Activated B cell treated with CpG ODN at 0.5 μM for 24 hours (primary cell): ENCODE data around the gene HSD3B2. TPM values are rescaled to one million over a fixed set of nuclear protein-coding genes. Genes with fewer than 3 reads are reported as not detected.

Experiments used
- ATAC-seq: fragments of 200-7000 bp; cut with Tn5 transposase; one replicate; pipeline ENCODE4 v1.10.0; 2021; ENCODE audit warnings: low read depth, mild to moderate bottlenecking, moderate library complexity
- CTCF ChIA-PET: fragments of 350-600 bp; sonication (Branson Sonifier 250); formaldehyde crosslinking; loops from one replicate; lab custom pipeline; 2021; ENCODE audit warnings: antibody characterized with exemption; lab: Charles Lee
- POLR2A ChIA-PET: fragments of 350-600 bp; sonication (Branson Sonifier 250); formaldehyde crosslinking; loops from one replicate; lab custom pipeline; 2021; ENCODE audit warnings: antibody characterized with exemption; lab: Charles Lee
- DNase-seq: peaks from one replicate; pipeline ENCODE4 v3.0.0; 2022
- H3K27ac Mint-ChIP-seq: one replicate; pipeline ENCODE4 v1.8.0; 2020; ENCODE audit warnings: mixed read lengths
- H3K27me3 Mint-ChIP-seq: one replicate; pipeline ENCODE4 v1.8.0; 2021; ENCODE audit warnings: mixed read lengths
- H3K36me3 Mint-ChIP-seq: one replicate; pipeline ENCODE4 v1.8.0; 2021; ENCODE audit warnings: low read depth, mixed read lengths
- H3K4me1 Mint-ChIP-seq: one replicate; pipeline ENCODE4 v1.8.0; 2021; ENCODE audit warnings: mixed read lengths
- H3K4me3 Mint-ChIP-seq: one replicate; pipeline ENCODE4 v1.8.0; 2020; ENCODE audit warnings: mild to moderate bottlenecking, mixed read lengths
- H3K9me3 Mint-ChIP-seq: one replicate; pipeline ENCODE4 v1.8.0; 2020; ENCODE audit warnings: mixed read lengths
- intact Hi-C: fragments of 100-400 bp; cut with micrococcal nuclease; formaldehyde crosslinking; loops from one replicate; pipeline ENCODE4 v1.15.1; 2024
- total RNA-seq: library from RNA; stranded (reverse); gene quantifications from 2 replicates; pipeline ENCODE4 v1.2.3, GENCODE V29; 2022
- TF ChIP-seq, protein P1 (sequence below): fragments of 200-600 bp; IDR thresholded peaks from one replicate; pipeline ENCODE4 v1.8.0; 2022; ENCODE audit warnings: antibody characterized with exemption, mild to moderate bottlenecking

HSD3B2 gene
- total RNA-seq, 1 donor from 2014 or later: not detected

GRCh38 chr1:119435052-119435451 is 20.1 kb downstream of the HSD3B2 start:
- intact Hi-C loops: no loop called here
- ATAC-seq (no peak), DNase-seq (no peak)
- Mint-ChIP-seq H3K4me3 (no peak overlapping the region), H3K27me3 (peaks cover 15% of the 10 kb centered on the region), H3K27ac (no peak overlapping the region), H3K4me1 (no peaks in the 10 kb centered on the region), H3K9me3 (no peaks in the 10 kb centered on the region), H3K36me3 (no peaks in the 10 kb centered on the region)
- TF ChIP-seq, protein P1, sequence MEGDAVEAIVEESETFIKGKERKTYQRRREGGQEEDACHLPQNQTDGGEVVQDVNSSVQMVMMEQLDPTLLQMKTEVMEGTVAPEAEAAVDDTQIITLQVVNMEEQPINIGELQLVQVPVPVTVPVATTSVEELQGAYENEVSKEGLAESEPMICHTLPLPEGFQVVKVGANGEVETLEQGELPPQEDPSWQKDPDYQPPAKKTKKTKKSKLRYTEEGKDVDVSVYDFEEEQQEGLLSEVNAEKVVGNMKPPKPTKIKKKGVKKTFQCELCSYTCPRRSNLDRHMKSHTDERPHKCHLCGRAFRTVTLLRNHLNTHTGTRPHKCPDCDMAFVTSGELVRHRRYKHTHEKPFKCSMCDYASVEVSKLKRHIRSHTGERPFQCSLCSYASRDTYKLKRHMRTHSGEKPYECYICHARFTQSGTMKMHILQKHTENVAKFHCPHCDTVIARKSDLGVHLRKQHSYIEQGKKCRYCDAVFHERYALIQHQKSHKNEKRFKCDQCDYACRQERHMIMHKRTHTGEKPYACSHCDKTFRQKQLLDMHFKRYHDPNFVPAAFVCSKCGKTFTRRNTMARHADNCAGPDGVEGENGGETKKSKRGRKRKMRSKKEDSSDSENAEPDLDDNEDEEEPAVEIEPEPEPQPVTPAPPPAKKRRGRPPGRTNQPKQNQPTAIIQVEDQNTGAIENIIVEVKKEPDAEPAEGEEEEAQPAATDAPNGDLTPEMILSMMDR: no peak
- POLR2A ChIA-PET: no interaction called here
- CTCF ChIA-PET: no interaction called here

GRCh38 chr1:119438761-119439160 is 23.8 kb downstream of the HSD3B2 start:
- ATAC-seq (no peak), DNase-seq (no peak)
- ChIA-PET POLR2A (no interaction called here), CTCF (no interaction called here)
- intact Hi-C loops: no loop called here
- TF ChIP-seq, protein P1: no peak
- H3K27me3 Mint-ChIP-seq: no peaks in the 10 kb centered on the region
- no peak overlapping the region for H3K4me3 Mint-ChIP-seq
- H3K4me1 Mint-ChIP-seq: no peaks in the 10 kb centered on the region
- H3K9me3 Mint-ChIP-seq: no peaks in the 10 kb centered on the region
- H3K27ac Mint-ChIP-seq: no peak overlapping the region
- H3K36me3 Mint-ChIP-seq: no peaks in the 10 kb centered on the region

DNA sequence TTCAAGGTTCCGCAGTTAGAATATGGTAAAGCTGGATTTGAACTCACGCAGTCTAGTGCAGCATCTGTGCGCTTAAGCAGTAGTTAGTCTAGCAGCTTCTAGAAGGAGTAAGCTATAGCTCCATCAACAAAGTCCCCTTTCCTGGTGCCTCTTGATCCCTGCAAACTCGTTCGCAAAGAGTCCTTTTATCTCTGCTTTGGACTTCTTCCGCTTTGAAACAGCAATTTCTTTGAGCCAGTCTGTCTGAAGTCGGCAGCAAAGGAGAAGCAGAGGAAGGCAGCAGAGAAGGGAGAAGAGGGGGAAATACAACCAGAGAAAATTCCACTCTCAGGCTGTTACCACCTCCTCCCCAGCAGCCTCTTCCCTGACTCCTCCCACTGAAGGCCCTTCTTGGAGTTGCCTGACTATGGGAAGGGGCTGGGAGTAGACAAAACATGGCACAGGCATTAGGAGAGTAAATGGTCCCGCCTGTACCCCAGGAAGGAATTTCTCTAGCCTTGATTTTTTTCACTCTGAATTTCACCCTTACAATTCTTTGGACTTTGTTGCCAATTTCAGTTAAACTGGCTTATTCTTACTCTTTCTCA is 25.9 kb downstream of the HSD3B2 start:
- no peak for ATAC-seq
- intact Hi-C loops: no loop called here
- Mint-ChIP-seq H3K27me3 (no peaks in the 10 kb centered on the region), H3K4me3 (no peak overlapping the region), H3K9me3 (no peaks in the 10 kb centered on the region), H3K27ac (no peak overlapping the region), H3K36me3 (no peaks in the 10 kb centered on the region), H3K4me1 (no peaks in the 10 kb centered on the region)
- CTCF ChIA-PET: no interaction called here
- POLR2A ChIA-PET: no interaction called here
- TF ChIP-seq, protein P1: no peak
- no peak for DNase-seq

DNA sequence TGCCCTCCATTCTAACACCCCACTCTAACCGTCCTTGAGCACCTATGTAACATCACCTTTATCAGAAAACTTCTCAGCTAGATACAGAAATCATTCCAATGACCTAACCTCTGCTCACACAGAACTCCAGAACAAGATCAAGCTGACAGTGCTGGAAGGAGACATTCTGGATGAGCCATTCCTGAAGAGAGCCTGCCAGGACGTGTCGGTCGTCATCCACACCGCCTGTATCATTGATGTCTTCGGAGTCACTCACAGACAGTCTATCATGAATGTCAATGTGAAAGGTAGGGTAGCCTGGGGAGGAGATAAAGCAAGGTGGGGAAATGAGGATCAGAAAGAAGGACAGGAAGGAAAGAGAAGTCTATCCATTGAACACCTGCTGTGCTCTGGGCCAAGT is 27.8 kb downstream of the HSD3B2 start:
- no peak overlapping the region for H3K27ac Mint-ChIP-seq
- CTCF ChIA-PET: no interaction called here
- H3K9me3 Mint-ChIP-seq: no peaks in the 10 kb centered on the region
- no peak overlapping the region for H3K4me3 Mint-ChIP-seq
- POLR2A ChIA-PET: no interaction called here
- ATAC-seq (no peak), DNase-seq (no peak)
- no peaks in the 10 kb centered on the region for H3K36me3 Mint-ChIP-seq
- TF ChIP-seq, protein P1: no peak
- H3K27me3 Mint-ChIP-seq: no peaks in the 10 kb centered on the region
- intact Hi-C loops: no loop called here
- no peaks in the 10 kb centered on the region for H3K4me1 Mint-ChIP-seq

DNA sequence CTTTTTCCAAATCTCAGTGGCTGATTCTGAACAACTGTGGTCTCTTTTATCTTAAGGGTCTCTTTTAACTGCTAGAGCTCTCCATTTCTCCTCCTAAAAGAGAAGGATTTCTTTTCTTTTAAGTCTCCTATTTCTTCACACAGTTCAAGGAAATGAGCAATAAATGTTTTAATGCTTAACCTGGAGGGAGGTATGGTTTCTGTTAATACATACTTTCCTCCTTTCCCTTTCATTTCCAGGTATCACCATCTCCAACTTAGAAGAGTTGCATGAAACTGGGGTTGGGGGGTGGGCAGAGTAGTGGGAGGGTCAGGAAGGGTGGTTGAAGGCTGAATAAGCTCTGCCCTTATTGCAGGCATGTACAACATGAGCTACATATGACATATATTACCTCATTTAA is 31.4 kb downstream of the HSD3B2 start:
- POLR2A ChIA-PET: no interaction called here
- DNase-seq: no peak
- no peak for ATAC-seq
- TF ChIP-seq, protein P1: no peak
- no peaks in the 10 kb centered on the region for H3K27me3 Mint-ChIP-seq
- no peaks in the 10 kb centered on the region for H3K36me3 Mint-ChIP-seq
- intact Hi-C loops: no loop called here
- no peaks in the 10 kb centered on the region for H3K9me3 Mint-ChIP-seq
- H3K4me3 Mint-ChIP-seq: no peak overlapping the region
- H3K27ac Mint-ChIP-seq: no peak overlapping the region
- no peaks in the 10 kb centered on the region for H3K4me1 Mint-ChIP-seq
- CTCF ChIA-PET: no interaction called here
